ENCODE measurements around the gene NUTM2A. TPM values are rescaled to one million over a fixed set of nuclear protein-coding genes. Genes with fewer than 3 reads are reported as not detected.
A peak's percentile ranks its signal among the peaks of the same experiment; 100 is the strongest.
"Not testable (repeated sequence)": the region's sequence is repeated elsewhere in the genome, so short reads cannot be mapped to it uniquely, and the experiment has no call there.

NUTM2A gene
- total and polyA plus RNA-seq, 10 of the 15 experiments (the other 5 are each of a cell fraction or from before 2014, with no cell fraction given): 0.03 to 0.38 (median 0.13) TPM; not detected in 5

DNA sequence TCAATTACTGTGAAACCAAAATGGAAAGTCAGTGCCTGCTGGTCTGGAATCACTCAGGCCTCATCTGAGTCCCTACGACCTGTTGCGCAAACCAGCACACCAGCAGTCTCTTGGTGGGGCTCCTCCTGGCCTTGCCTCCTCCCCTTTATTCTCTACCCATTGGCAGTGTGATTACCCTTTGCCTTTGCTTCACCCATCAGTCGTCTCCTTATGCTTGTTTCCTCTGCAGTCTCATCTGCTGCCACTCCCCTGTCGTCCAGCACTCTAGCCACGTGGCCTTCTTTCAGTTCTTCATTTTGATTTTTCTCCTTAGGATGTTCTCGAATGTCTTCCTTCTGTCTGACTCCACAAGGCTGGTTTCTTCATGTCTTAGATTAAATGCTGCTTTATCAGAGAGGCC is 40.8 kb upstream of the NUTM2A start:
- H3K4me3 ChIP-seq; CTCF ChIA-PET; H3K27ac ChIP-seq (ENCODE audit: control insufficient read depth, insufficient read depth); H3K9ac ChIP-seq (ENCODE audit: control insufficient read depth, insufficient read depth, low read length); RAD21 ChIA-PET (ENCODE audit: unreplicated experiment); BruUV-seq (replicated peaks); H4K20me1 ChIP-seq (ENCODE audit: control insufficient read depth, insufficient read depth); SMC1A ChIA-PET (ENCODE audit: uncharacterized antibody, unreplicated experiment); H3K27me3 ChIP-seq (replicated peaks in 1 of 2; ENCODE audit: control insufficient read depth in 2 of 2, insufficient read depth in 2 of 2, low read length in 1 of 2); DNase-seq (ENCODE audit: low read depth, low spot score); H3K36me3 ChIP-seq (ENCODE audit: control insufficient read depth in 2 of 2, insufficient read depth in 2 of 2, low read length in 1 of 2); H3K79me2 ChIP-seq (ENCODE audit: control insufficient read depth, insufficient read depth, low read length); in situ Hi-C loops (cut with MboI); H3K9me3 ChIP-seq (replicated peaks; ENCODE audit: control insufficient read depth, insufficient read depth, low read length); H3K4me1 ChIP-seq (ENCODE audit: control insufficient read depth, insufficient read depth, low read length); intact Hi-C loops (cut with micrococcal nuclease; ENCODE audit: unreplicated experiment); FAIRE-seq; H3K4me2 ChIP-seq (ENCODE audit: control insufficient read depth, insufficient read depth); POLR2A ChIA-PET; H2AFZ ChIP-seq (ENCODE audit: control insufficient read depth, low read depth, low read length): not testable (repeated sequence)
- TF ChIP-seq RAD51 (IDR thresholded peaks at IDR 0.05) (peak; percentile 35; the same call in 1 of the 2 replicates), SPI1 (IDR thresholded peaks at IDR 0.05; ENCODE audit: borderline replicate concordance, insufficient read depth, low read depth, low read length) (peak; percentile 55; the same call in 1 of the 2 replicates)
- ATAC-seq: peak; percentile 58
- 42% methylated on average over 5 of the region's 6 CpGs for WGBS (ENCODE audit: insufficient coverage, insufficient replicate concordance, low lambda C conversion rate, missing lambda C conversion rate)

DNA sequence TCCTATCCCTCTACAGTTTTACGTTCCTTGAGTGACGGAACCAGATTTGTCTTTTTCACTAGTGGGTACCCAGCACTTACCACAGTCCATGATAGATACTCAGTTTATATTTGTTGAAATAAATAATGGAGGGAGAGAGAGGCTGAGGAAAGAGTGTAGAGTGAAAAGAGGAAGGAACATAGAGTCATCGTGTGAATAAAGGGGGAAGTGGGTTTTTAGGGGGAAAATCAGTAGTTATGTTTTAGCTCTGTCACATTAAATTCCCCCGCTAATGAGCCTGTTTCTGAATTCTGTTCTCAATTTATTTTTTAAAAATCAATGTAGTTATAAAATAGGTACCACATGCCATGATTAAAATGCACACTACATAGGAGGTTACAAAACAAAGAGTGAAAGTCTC is 39.2 kb upstream of the NUTM2A start:
- POLR2A ChIA-PET; FAIRE-seq; H3K27me3 ChIP-seq (replicated peaks in 1 of 2; ENCODE audit: control insufficient read depth in 2 of 2, insufficient read depth in 2 of 2, low read length in 1 of 2); in situ Hi-C loops (cut with MboI); H3K79me2 ChIP-seq (ENCODE audit: control insufficient read depth, insufficient read depth, low read length); intact Hi-C loops (cut with micrococcal nuclease; ENCODE audit: unreplicated experiment); CTCF ChIA-PET; DNase-seq (ENCODE audit: low read depth, low spot score); H3K4me1 ChIP-seq (ENCODE audit: control insufficient read depth, insufficient read depth, low read length); H4K20me1 ChIP-seq (ENCODE audit: control insufficient read depth, insufficient read depth); H2AFZ ChIP-seq (ENCODE audit: control insufficient read depth, low read depth, low read length); RAD21 ChIA-PET (ENCODE audit: unreplicated experiment); H3K9me3 ChIP-seq (replicated peaks; ENCODE audit: control insufficient read depth, insufficient read depth, low read length); H3K27ac ChIP-seq (ENCODE audit: control insufficient read depth, insufficient read depth); H3K4me2 ChIP-seq (ENCODE audit: control insufficient read depth, insufficient read depth); BruUV-seq (replicated peaks); H3K9ac ChIP-seq (ENCODE audit: control insufficient read depth, insufficient read depth, low read length); SMC1A ChIA-PET (ENCODE audit: uncharacterized antibody, unreplicated experiment); H3K36me3 ChIP-seq (ENCODE audit: control insufficient read depth in 2 of 2, insufficient read depth in 2 of 2, low read length in 1 of 2); H3K4me3 ChIP-seq: not testable (repeated sequence)
- peak; percentile 31; the same call in 1 of the 3 replicates for ATAC-seq
- 0% methylated on average over 1 of the region's 4 CpGs for WGBS (ENCODE audit: insufficient coverage, insufficient replicate concordance, low lambda C conversion rate, missing lambda C conversion rate)
- peak; percentile 31; the same call in 1 of the 2 replicates for TF ChIP-seq SPI1 (IDR thresholded peaks at IDR 0.05; ENCODE audit: borderline replicate concordance, insufficient read depth, low read depth, low read length)

DNA sequence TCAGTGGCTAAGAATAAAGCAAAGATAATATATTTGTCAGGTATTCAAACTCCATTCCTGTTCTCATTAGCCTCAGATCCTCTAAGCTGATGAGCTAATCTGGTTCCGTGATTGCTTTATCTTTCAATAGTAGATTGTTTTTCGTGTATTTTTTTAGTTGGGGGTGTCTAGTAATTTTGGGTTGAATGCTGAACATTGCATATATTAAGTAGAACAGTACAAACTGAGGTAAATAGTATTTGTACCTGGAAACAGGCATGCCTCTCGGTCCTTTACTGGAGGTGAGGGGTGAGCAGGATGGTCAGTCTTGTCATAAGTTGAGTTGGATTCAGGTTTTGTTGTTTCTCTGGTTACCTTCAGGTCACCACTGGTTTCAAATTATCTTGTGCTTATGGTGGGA is 37.7 kb upstream of the NUTM2A start:
- intact Hi-C loops (cut with micrococcal nuclease; ENCODE audit: unreplicated experiment); FAIRE-seq; H3K4me3 ChIP-seq; H3K4me2 ChIP-seq (ENCODE audit: control insufficient read depth, insufficient read depth); H3K36me3 ChIP-seq (ENCODE audit: control insufficient read depth in 2 of 2, insufficient read depth in 2 of 2, low read length in 1 of 2); SMC1A ChIA-PET (ENCODE audit: uncharacterized antibody, unreplicated experiment); RAD21 ChIA-PET (ENCODE audit: unreplicated experiment); H2AFZ ChIP-seq (ENCODE audit: control insufficient read depth, low read depth, low read length); POLR2A ChIA-PET; H3K9ac ChIP-seq (ENCODE audit: control insufficient read depth, insufficient read depth, low read length); ATAC-seq; in situ Hi-C loops (cut with MboI); BruUV-seq (replicated peaks); DNase-seq (ENCODE audit: low read depth, low spot score); H3K27me3 ChIP-seq (replicated peaks in 1 of 2; ENCODE audit: control insufficient read depth in 2 of 2, insufficient read depth in 2 of 2, low read length in 1 of 2); H3K9me3 ChIP-seq (replicated peaks; ENCODE audit: control insufficient read depth, insufficient read depth, low read length); H3K4me1 ChIP-seq (ENCODE audit: control insufficient read depth, insufficient read depth, low read length); CTCF ChIA-PET; H3K79me2 ChIP-seq (ENCODE audit: control insufficient read depth, insufficient read depth, low read length); H4K20me1 ChIP-seq (ENCODE audit: control insufficient read depth, insufficient read depth); H3K27ac ChIP-seq (ENCODE audit: control insufficient read depth, insufficient read depth): not testable (repeated sequence)
- WGBS (ENCODE audit: insufficient coverage, insufficient replicate concordance, low lambda C conversion rate, missing lambda C conversion rate): 99% methylated on average over 3 of the region's 3 CpGs

DNA sequence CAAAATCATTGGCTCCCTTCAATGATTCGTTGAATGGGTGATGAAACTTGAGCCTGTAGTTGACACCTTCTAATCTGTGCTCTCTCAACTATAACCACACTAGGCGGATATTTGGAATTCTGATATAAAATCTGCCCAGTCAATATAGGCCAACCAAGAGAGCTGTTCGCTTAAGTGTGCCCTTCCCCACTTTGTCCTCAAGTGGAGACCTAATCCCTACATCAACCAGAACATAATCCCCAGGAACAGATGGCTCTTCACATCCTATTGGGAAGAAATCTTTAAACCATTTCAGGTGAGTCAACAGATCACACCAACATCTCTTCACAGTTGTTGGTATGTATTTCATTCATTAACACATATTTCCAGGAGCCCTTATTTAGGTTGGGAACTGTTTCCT is 33.4 kb upstream of the NUTM2A start:
- FAIRE-seq; H4K20me1 ChIP-seq (ENCODE audit: control insufficient read depth, insufficient read depth); H3K4me1 ChIP-seq (ENCODE audit: control insufficient read depth, insufficient read depth, low read length); H3K4me2 ChIP-seq (ENCODE audit: control insufficient read depth, insufficient read depth); RAD21 ChIA-PET (ENCODE audit: unreplicated experiment); H3K4me3 ChIP-seq; DNase-seq (ENCODE audit: low read depth, low spot score); H3K9me3 ChIP-seq (replicated peaks; ENCODE audit: control insufficient read depth, insufficient read depth, low read length); H2AFZ ChIP-seq (ENCODE audit: control insufficient read depth, low read depth, low read length); SMC1A ChIA-PET (ENCODE audit: uncharacterized antibody, unreplicated experiment); H3K36me3 ChIP-seq (ENCODE audit: control insufficient read depth in 2 of 2, insufficient read depth in 2 of 2, low read length in 1 of 2); ATAC-seq; POLR2A ChIA-PET; CTCF ChIA-PET; H3K27ac ChIP-seq (ENCODE audit: control insufficient read depth, insufficient read depth); intact Hi-C loops (cut with micrococcal nuclease; ENCODE audit: unreplicated experiment); BruUV-seq (replicated peaks); H3K79me2 ChIP-seq (ENCODE audit: control insufficient read depth, insufficient read depth, low read length); H3K27me3 ChIP-seq (replicated peaks in 1 of 2; ENCODE audit: control insufficient read depth in 2 of 2, insufficient read depth in 2 of 2, low read length in 1 of 2); H3K9ac ChIP-seq (ENCODE audit: control insufficient read depth, insufficient read depth, low read length); in situ Hi-C loops (cut with MboI): not testable (repeated sequence)
- 100% methylated on average over 3 of the region's 3 CpGs for WGBS (ENCODE audit: insufficient coverage, insufficient replicate concordance, low lambda C conversion rate, missing lambda C conversion rate)

Data from GM12878 (cell line).